Adrenal gland (tissue), 12 donors: ENCODE data around the gene TMEM273. TPM values are rescaled to one million over a fixed set of nuclear protein-coding genes. Genes with fewer than 3 reads are reported as not detected.

Experiments
- DNase-seq, 7 donors: peaks; one replicate each; pipeline ENCODE4 v3.0.0-alpha.2; 2019 to 2020
- H3K27ac ChIP-seq, 5 donors: fragments of 200-600 bp; sonication (generic) in 4 of 5; 1 replicate in 3 of 5; 2 replicates in 2 of 5; pipeline versions ENCODE4 v1.5.1 to v1.8.0; 2016 to 2020; ENCODE audit warnings: mild to moderate bottlenecking in 1 of 5
- H3K27me3 ChIP-seq: fragments of 200-600 bp; 2 replicates; pipeline ENCODE4 v1.8.0; 2021
- H3K36me3 ChIP-seq, 2 donors: fragments of 200-600 bp; replicated peaks in 1 of 2; 1 replicate in 1 of 2; 2 replicates in 1 of 2; pipeline versions ENCODE4 v1.5.1 to v1.8.0; 2018 to 2022
- H3K4me1 ChIP-seq, 2 donors: fragments of 200-600 bp; replicated peaks in 1 of 2; 1 replicate in 1 of 2; 2 replicates in 1 of 2; pipeline versions ENCODE4 v1.5.1 to v1.8.0; 2018 to 2021
- H3K4me3 ChIP-seq, 4 donors: fragments of 200-600 bp; sonication (generic) in 3 of 4; one replicate each; pipeline ENCODE4 v1.5.1; 2016 to 2018
- H3K9me3 ChIP-seq, 3 donors: fragments of 200-600 bp; sonication (generic) in 1 of 3; replicated peaks in 1 of 3; 1 replicate in 2 of 3; 2 replicates in 1 of 3; pipeline versions ENCODE4 v1.5.1 to v1.8.0; 2016 to 2021
- POLR2A ChIP-seq, 2 donors: fragments of 450-650 bp; IDR thresholded peaks; one replicate each; pipeline ENCODE4 v1.6.1; 2017; ENCODE audit warnings: antibody characterized with exemption in 2 of 2, mild to moderate bottlenecking in 2 of 2, moderate library complexity in 1 of 2
- WGBS, 4 donors: extraction: QIAGEN DNeasy Blood & Tissue Kit in 2 of 4; methylation state at CpG; one replicate each; pipeline versions ENCODE4 v1.1.5 to v1.1.7; 2013 to 2017; 5-methylcytosine and 5-hydroxymethylcytosine counted together
- intact Hi-C, 2 donors: fragments of 100-400 bp; cut with DNase I; formaldehyde crosslinking; loops; one replicate each; pipeline versions ENCODE4 v1.14.1 to v1.15.0; 2022 to 2023
- polyA plus RNA-seq, 3 donors: library from polyadenylated mRNA; stranded (reverse); fragments of 200-250 nt in 2 of 3; fragments of 350-450 nt in 1 of 3; fragmentation: Illumina TruSeq in 1 of 3; extraction: RNeasy Lipid Tissue Mini Kit (QIAGEN cat#74804) in 1 of 3; gene quantifications; one replicate each; pipeline ENCODE4 v1.2.3, GENCODE V29; 2013 to 2014
- total RNA-seq, 9 donors: library from RNA; depleted of rRNA in 4 of 9; stranded (reverse); fragments of >200 nt in 4 of 9; fragments of 120-200 nt in 1 of 9; fragmentation: NEBNext Ultra II Directional in 1 of 9; extraction: Animal tissue kit (Norgen Biotek cat#: 25700) in 1 of 9; gene quantifications; one replicate each; pipeline versions ENCODE4 v1.1.0 to v1.2.4, GENCODE V29; 2013 to 2023
- TF ChIP-seq, protein P1 (sequence below), 6 experiments: fragments of 450-650 bp in 4 of 6; fragments of 200-600 bp in 2 of 6; sonication (generic) in 1 of 6; IDR thresholded peaks; 1 replicate in 5 of 6; 2 replicates in 1 of 6; pipeline versions ENCODE4 v1.5.1 to v1.8.0; 2016 to 2021; ENCODE audit warnings: antibody characterized with exemption in 6 of 6, mild to moderate bottlenecking in 2 of 6, moderate library complexity in 1 of 6
- donor health status: healthy with polysubstance abuse.
- donor health status: Bipolar disorder and iron deficiency.
- donor health status: DM: yes; HTN: yes; CAD: no.
- donor health status: DM: no; HTN: no; CAD: no.
- donor health status: DM: no; HTN: no; CAD: no.
- donor health status: DM: yes; HTN: yes; CAD: no.

Gene TMEM273
- total and polyA plus RNA-seq, 12 donors = 2.0 to 10.0 (median 5.8) TPM; not detected in 1

- DNase-seq = no peak
- 81 to 92% (median 86%) methylated on average over 5 of the region's 5 CpGs for WGBS, 4 donors
- no peaks in the 10 kb centered on the region for H3K27me3 ChIP-seq
- TF ChIP-seq POLR2A (IDR thresholded peaks at IDR 0.05) = no peak
- TF ChIP-seq, protein P1, sequence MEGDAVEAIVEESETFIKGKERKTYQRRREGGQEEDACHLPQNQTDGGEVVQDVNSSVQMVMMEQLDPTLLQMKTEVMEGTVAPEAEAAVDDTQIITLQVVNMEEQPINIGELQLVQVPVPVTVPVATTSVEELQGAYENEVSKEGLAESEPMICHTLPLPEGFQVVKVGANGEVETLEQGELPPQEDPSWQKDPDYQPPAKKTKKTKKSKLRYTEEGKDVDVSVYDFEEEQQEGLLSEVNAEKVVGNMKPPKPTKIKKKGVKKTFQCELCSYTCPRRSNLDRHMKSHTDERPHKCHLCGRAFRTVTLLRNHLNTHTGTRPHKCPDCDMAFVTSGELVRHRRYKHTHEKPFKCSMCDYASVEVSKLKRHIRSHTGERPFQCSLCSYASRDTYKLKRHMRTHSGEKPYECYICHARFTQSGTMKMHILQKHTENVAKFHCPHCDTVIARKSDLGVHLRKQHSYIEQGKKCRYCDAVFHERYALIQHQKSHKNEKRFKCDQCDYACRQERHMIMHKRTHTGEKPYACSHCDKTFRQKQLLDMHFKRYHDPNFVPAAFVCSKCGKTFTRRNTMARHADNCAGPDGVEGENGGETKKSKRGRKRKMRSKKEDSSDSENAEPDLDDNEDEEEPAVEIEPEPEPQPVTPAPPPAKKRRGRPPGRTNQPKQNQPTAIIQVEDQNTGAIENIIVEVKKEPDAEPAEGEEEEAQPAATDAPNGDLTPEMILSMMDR (IDR thresholded peaks at IDR 0.05) = no peak
- H3K9me3 ChIP-seq = no peaks in the 10 kb centered on the region
- intact Hi-C loops = loop anchor here in 1 of 2 donors (10.0 kb wide), 1 partner anchor 52 kb away; no protein-coding TSS in a partner anchor
- peaks cover 28 to 30% of the 10 kb centered on the region in 2 donors for H3K4me1 ChIP-seq
- peak overlapping the region in 1 of 5 donors; percentile 13 for H3K27ac ChIP-seq
- no peaks in the 10 kb centered on the region for H3K36me3 ChIP-seq
- no peak overlapping the region for H3K4me3 ChIP-seq
These were observed 71.4 kb downstream of the TMEM273 start for GRCh38 chr10:49116509-49117375.

- H3K4me3 ChIP-seq = peak overlapping the region in 1 of 4 donors; percentile 87
- H3K27ac ChIP-seq = peak overlapping the region in 2 of 5 donors; percentile 21 to 92
- peaks cover 34 to 38% of the 10 kb centered on the region in 2 donors for H3K4me1 ChIP-seq
- H3K36me3 ChIP-seq = no peaks in the 10 kb centered on the region
- intact Hi-C loops = loop anchor here in 1 of 2 donors (10.0 kb wide), 1 partner anchor 51 kb away; no protein-coding TSS in a partner anchor
- no peaks in the 10 kb centered on the region for H3K27me3 ChIP-seq
- no peak for TF ChIP-seq POLR2A (IDR thresholded peaks at IDR 0.05)
- TF ChIP-seq, protein P1 (IDR thresholded peaks at IDR 0.05) = no peak
- WGBS, 4 donors = 65 to 81% (median 76%) methylated on average over 8 to 14 of the region's 14 CpGs
- peak in 1 of 7 donors; percentile 46 for DNase-seq
- no peaks in the 10 kb centered on the region for H3K9me3 ChIP-seq
These were observed 72.2 kb downstream of the TMEM273 start for GRCh38 chr10:49115796-49116508.

- Histone ChIP-seq H3K9me3 (no peaks in the 10 kb centered on the region), H3K36me3 (no peaks in the 10 kb centered on the region), H3K4me3 (peak within 1 kb of the TSS in 3 of 4 donors; percentile 31 to 87 (median 39)), H3K4me1 (peaks cover 38 to 46% of the 10 kb centered on the region in 2 donors), H3K27me3 (no peaks in the 10 kb centered on the region), H3K27ac (peak within 1 kb of the TSS in 4 of 5 donors; percentile 71 to 92 (median 86))
- 1 to 17% (median 4%) methylated on average over 1 to 95 of the region's 95 CpGs for WGBS, 4 donors
- TF ChIP-seq POLR2A (IDR thresholded peaks at IDR 0.05) = peak in 1 of 2 donors; percentile 34
- TF ChIP-seq, protein P1 (IDR thresholded peaks at IDR 0.05) = peak in 1 of 6 experiments; percentile 10
- intact Hi-C loops = loop anchor here in 1 of 2 donors (10.0 kb wide), 1 partner anchor 50 kb away; no protein-coding TSS in a partner anchor
- DNase-seq = peak; percentile 49 to 65 (median 61)
These were observed 73.0 kb downstream of the TMEM273 start, which contains the start of gene VSTM4 for GRCh38 chr10:49115015-49115795. Gene VSTM4, minus strand, starts transcription at chr10:49115522. Its CDS starts 37 bp downstream, at chr10:49115485.
